COLO668 (cell line): ENCODE measurements around the gene SASH3.

Experiments used
- DNase-seq: peaks from one replicate; lab custom pipeline; 2025; ENCODE audit not compliant: unreplicated experiment; lab: John Stamatoyannopoulos, UW

Gene SASH3

DNA sequence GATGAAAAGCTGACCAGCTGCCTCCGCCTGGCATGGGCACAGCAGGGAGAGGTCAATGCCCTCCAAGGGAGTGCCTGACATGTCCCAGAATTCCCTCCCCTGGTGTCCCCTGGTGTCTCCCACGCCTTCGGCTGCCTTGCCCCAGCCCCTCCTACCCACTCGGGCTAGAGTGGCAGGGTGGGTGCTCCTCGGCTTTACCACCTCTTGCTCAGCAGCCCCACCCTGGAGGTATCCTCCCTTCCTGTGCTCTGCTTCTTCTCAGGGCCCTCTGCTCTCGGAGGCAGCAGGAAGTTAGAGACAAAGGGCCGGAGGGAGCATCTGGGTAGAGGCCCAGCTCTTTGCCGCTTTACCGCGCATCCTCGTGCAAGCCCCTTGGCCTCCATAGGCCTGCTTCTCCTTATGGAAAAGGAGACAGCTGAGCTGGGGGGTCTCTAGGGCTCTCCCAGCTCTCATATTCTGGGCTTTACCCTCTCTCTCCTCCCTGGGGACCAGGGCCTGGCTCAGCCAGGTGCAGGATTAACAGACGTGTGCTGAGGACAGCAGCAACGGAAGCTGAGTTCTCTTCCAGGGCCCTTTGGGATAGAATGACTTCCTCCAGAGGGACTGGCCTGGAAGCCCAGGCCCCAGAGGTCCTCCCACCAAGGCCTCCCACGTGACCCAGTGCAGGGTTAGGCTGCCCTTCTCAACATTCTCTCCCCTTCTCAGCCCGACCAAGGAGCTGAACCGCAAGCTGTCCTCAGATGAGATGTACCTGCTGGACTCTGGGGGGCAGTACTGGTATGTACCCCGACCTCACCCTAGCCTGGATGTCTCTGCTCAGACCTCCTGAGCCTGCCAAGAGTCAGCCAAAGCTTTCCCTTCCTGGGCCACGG is 23.7 kb upstream of the SASH3 start:
- no peak for DNase-seq

DNA sequence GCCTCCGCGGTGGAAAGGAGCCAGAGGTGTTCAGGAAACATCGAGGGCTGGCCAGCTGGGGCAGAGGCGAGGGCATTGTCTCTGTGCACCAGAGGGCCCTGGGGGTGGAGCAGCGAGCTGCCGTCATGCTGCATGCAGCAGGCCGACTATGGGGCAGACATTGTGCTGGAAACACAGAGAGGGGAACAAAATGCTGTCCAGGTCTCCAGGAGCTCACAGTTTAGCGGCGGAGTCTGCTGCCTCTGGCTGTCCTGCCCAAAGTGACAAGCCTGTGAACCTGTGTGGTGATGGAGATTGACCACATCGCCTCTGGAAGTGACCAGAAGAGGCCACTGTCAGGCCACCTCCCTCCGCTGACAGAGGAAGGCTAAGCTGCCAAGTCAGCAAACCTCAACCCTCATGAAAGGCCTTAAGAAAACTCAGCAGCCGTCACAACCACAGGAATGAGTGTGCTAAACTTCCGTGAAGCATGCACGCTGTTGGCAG is 20.1 kb upstream of the SASH3 start:
- DNase-seq, result no peak

DNA sequence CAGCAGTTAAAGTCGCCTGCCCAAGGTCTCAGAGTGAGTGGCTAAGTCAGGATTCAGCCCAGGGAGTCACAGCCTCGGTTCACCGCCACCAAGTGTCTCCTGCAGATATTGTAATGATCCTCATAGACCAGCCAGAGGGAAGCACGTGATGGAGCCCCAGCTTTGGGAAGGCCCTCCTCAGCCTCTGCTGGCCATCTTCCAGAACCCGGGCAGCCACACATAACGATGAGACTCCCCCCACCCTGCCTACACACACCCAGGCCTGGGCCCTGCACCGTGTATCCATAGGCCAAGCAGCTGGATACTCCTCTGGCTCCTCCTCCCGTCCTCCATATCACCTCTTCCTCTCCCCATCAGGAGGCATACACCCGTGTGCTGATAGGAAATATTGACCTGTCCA is 19.6 kb upstream of the SASH3 start:
- no peak for DNase-seq

DNA sequence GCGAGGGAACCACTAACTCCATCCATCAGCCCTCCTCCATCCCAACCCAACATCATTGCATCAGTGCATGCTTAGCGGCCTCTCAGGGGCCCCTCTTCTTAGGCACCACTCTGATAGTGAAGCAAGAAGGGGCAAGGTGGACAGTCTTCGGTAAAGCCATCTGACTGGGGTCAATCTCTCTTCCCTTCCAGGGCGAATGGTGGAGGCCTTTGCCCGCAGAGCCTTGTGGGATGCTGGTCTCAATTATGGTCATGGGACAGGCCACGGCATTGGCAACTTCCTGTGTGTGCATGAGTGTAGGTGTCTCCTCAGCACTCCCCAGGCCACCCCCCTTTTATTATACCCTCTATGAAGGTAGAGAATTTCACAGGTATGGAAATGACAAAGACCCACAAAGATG is 18.8 kb upstream of the SASH3 start:
- DNase-seq, result no peak

DNA sequence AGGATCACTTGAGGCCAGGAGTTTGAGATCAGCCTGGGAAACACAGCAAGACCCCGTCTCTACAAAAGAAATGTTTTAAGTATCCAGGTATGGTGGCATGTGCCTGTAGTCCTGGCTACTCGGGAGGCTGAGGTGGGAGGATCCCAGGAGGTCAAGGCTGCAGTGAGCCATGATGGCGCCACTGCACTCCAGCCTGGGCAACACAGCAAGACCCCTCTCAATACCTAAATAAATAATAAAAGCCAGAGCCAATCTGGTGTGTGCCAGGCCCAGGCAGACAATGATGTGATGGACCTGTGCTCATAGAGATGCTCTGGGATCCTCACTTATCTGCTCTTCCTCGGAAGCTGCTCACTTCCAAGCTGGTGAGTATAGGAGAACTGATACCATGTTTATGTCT is 18.2 kb upstream of the SASH3 start:
- no peak for DNase-seq

DNA sequence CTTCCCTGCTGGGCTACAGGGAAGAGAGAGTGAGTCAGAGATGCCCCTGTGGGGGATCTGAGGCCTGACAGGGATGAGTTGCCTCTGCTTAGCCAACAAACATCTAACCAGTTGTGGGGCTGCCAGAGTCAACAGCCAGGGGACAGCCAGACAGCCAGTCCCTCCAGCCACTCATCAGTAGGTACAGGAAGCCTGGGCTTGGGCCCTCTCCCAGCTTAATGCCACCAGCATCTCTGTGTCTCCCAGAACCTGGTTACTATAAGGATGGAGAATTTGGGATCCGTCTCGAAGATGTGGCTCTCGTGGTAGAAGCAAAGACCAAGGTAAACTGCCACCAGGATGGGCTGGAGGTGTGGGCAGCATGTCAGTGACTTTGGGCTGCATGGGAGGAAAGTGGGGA is 17.3 kb upstream of the SASH3 start:
- DNase-seq, result no peak

DNA sequence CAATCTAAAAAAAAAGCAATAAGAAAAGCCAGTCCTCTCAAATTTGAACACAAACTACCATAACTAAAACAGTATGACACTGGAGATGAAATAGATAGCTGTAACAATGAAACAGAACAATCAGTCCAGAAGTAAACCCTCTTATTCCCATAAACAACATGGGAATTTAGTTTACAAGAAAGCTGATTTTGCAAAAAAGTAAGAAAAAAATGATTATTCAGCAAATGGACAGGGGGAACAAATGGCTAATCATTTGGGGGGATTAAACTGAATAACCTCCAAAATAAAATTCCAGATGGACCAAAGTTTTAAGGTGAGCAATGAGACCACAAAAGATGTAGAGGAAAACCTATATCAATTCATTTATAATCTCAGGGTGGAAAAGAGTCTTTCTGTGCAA is 16.1 kb upstream of the SASH3 start:
- DNase-seq, result no peak

DNA sequence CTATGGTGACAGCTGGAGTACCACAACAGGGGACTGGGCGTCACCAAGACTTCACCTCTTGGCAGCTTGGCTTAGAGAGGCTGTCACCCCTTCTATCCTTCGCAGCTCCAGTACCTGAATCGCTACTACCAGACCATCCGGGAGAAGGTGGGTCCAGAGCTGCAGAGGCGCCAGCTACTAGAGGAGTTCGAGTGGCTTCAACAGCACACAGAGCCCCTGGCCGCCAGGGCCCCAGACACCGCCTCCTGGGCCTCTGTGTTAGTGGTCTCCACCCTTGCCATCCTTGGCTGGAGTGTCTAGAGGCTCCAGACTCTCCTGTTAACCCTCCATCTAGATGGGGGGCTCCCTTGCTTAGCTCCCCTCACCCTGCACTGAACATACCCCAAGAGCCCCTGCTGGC is 11.6 kb upstream of the SASH3 start:
- no peak for DNase-seq

DNA sequence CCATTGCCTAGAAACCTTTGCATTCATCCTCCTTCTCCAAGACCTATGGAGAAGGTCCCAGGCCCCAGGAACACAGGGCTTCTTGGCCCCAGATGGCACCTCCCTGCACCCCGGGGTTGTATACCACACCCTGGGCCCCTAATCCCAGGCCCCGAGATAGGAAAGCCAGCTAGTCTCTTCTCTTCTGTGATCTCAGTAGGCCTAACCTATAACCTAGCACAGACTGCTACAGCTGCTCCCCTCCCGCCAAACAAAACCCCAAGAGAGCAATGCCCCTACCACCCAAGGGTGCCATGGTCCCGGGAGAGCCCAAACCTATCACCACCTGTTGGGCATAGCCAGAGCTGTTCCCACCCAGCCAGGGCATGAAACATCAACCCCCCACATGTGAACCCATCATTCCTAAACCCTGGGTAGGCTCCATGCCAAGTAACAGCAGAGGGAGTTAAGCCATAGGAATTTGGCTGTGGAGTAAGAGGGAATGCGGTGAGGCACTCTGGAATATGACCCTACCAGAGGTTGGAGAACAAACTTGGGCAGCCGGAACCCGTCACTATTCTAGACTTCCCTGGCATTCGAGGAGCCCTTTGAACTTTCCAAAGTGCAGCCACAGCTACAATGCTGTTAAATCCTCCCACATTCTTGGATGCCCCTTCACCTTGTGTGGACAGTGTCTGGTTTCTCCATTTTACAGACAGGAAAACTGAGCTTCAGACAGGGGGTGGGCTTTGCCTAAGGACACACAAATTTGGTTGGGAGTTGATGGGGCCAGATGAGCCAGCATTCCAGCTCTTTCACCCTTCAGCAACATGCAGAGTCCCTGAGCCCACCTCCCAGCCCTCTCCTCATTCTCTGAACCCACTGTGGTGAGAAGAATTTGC is 10.9 kb upstream of the SASH3 start:
- no peak for DNase-seq

DNA sequence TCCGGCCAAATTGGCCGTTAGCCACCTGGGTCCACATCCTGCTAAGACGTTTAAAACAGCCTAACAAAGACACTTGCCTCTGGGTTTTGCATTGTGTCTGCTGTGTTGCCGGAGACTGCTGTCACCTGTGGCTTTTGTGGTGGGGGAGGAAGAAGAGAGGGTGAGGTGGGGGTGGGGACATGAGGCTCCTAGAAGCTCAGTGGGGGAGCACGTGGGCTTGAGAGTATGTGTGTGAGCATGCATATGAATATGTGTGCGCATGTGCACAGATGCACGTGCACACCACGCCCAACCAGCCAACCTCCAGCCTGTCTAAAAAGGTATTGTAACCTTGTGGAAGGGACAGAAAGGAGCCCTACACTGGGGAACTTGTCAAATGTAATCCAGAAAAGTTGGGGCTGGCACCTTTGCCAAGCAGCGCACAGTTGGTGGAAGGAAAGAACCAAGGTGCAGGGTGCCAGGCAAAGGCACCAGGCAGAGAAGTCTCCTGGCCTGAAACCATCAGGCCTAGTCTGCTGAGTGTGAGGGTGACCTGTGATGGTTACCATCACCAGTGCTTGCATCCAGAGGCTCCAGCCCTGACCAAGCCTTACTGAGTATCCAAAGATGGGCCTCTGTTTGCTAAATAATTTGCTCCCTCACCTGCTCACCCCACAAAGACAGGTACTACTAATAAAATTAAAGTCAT is 10.1 kb upstream of the SASH3 start:
- DNase-seq, result no peak

DNA sequence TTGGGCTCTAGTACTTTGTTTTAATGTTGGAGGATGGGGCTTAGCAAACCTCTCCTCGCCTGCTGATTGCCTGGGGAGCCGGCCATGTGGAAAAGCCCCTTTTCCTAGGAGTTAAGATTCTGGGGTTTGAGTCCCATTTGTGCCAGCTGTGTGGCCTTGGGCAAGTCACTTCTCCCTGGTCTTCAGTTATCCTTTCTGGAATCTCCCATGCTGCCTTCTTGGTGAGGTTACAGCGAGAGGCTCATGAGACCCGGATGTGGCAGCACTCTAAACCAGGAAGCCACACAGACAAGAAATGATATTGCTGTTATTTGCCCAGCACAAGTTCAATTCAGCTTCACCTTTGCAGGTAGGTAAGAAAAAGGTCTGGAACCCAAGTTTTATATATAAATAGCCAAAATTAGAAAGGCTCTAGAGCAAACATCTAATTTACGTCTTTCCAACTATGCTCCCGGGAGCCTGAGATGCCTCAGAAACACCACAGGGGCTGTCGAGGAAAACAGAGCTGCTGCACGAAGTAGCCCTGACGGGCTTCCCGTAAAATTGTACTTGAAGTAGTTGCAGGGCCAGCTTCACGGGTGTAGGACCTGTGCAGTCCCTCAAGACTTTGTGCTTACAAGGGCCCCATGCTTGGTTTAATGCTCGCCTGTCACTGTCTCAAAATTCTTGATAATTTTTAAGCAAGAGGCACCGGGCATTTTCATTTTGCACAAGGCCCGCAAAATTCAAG is 8.3 kb upstream of the SASH3 start:
- DNase-seq, result no peak

DNA sequence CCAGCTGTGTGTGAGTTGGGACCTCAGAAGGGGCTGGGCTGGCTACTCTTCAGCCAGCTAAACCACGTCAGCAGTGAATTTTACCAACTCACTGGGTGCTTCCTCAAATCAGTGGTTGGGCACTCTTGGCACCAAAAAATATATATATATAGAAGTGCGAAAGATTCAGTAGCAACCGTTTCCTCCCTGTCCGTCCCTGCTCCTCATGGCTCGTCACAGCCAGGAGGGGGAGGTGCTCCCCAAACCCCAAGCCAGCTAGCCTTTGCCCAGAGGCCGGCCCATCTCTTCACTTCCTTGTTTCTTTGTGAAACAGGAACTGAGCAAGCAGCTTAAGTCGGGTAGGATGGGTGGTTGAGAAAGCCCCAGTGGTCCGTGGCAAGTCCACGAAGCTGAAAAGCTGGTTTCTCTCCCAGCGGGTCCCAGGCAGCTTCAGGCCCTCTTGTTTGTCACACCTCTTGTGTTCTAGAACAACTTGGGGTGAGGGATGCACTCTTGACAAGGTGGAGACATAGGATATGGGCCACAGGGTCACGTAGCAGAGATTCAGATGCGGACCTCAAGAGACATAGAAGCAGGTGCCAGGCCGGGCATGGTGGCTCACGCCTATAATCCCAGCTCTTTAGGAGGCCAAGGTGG is 6.8 kb upstream of the SASH3 start:
- no peak for DNase-seq

DNA sequence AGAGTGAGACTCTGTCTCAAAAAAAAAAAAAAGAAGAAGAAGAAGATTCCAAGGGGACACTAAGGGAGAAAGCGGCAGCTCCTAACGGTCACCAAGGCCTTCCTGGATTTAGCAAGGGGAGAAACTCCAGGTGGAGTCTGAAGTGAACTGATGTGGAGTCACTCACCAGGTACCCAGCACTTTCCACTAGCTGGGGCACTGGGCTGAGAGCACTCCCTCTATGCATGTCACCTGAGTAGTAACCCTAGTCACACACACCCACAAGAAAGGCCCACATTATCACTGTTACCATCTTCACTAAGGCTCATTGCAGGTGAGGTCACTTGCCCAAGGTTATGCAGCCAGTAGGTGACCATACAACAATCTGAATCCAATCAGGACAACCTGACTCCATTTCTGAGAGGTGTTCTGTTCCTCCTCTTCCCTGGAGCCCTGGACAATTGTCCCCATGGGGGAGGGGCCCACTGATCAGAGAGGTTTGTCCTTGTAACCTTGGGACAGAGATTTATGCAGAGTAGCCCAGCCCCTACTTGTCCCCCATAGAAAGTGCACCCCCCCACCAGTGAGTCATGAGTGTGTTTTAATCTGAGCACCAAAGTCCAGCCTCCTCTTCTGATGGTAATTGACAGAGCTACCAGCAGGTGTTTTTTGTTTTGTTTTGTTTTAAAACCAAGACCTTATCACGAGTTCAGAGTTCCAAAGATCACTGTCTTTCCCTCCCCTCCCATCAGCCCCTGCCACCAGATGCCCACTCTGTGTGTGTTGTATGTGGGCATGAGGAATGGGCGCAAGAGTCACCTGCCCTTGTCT is 5.9 kb upstream of the SASH3 start:
- peak; percentile 16 for DNase-seq

DNA sequence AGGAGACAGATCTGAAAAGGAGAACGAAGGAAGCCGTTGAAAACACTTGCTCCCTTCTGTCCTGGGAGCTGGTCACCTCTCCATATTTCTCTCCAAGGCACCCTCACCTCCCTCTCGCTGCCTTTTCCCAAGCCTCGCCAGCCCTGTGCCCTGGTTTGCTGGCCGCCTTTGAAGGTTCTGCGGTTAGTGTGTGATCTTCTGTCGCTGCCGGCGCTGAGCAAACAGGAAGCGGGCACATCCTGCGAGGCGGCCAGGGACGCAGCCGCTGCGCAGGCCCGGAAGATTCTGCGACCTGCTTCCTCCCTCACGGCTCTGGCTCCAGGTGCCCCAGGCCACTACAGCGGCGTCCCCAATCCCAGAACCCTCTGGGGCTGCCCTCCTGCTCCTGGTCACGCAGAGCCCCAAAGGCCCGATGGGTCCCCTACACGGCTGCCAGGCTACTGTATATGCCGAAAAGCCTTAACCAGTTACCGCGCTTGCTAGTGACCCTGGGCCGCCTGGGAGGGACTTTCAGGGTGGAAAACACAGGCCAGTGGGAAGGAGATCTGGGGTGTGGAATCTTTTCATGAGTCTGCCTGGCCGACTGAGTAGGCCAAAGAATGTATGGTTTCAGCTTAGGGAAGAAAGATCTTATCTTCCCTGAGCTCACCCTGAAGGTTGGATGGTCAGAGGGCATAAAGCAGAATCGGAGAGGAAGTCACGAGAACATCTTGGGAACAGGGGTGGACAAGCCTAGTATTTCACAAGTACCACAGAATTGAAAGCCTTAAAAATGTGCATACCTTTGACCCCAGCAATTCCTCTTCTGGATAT is 2.3 kb upstream of the SASH3 start:
- DNase-seq, result peak; percentile 80

DNA sequence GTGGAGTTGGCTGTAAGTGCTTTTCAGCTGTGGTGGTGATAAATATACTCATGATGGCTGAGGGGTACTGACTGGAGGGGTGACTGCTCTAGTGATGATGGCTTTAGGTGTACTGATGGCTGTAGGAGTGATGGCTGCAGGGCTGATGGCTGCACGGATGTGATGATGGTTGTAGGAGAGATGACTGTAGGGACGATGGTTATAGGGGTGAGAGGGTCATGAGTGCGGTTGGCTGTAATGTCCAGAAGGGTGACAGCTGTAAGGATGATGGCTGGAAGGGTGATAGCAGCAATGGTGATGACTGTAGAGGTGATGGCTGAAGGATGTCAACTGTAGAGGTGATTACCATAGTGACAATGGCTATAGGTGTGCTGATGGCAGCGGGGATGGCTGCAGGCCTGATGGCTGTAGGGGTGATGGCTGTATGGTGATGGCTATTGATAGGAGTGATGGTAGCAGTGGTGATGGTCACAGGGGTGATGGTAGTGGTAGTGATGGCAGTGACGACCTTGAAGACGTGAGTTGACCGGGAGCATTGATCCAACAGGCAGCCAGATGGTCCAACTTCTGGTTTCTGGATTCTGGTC is 570 bp upstream of the SASH3 start:
- DNase-seq, result no peak

DNA sequence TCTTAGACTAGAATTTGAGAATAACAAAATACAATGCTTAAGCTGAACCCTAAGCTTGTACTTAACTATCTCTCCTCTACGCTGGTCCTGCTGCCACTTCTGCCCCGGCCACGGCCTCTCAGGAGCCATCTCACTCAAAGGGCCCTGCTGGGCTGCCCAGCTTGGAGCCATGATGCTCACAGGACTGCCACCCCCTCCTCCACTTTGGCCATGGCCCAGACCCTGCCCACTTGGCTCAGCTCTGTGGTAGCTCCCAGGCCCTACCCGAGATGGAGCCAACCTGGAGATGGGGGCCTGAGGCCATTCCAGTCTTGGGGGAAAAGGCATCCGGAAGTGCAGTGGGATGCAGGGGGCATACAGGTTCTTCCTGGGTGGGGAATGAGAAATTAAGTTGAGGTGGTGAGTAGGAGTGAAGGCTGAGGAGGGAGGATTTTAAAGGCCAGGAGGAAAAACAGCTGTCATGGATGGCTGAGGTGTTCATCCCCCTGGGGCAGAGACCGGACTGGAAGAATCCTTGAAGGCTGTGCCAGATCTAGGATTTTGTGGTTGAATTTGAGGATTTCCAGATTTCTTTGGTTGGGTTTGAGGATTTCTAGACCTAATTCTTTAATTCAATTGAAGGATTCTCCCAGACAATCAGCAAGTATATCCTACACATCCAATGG is 824 bp downstream of the SASH3 start:
- no peak for DNase-seq

DNA sequence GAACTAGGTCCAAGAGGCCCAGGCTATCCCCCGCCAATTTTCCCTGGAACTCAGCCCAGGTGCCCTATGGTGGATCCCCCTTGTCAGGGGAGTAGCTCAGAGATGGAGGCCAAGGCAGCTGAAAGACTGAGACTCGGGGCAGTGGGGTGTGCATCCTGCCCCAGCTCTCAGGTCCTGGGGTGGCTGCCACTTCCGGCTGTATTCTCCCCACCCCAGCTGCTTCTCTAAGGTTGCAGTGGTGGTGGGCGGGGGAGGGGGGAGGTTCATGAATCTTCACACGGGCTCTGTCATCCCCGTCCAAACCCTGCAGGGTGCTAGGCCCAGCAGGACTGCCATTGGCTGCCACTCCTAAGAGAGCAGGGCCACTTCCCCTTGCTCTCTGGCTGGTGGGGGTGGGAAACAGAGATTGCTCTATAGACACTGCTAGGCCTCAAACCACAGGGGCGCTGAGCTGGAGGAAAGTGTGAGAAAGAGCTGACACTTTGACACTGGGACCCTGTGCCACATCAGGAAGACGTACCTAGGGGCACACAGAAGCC is 1.5 kb downstream of the SASH3 start:
- no peak for DNase-seq
